GM19455 (cell line): ENCODE measurements around the gene FDX1.
A peak's percentile ranks its signal among the peaks of the same experiment; 100 is the strongest.

Source experiments
- ATAC-seq: cut with Tn5 transposase; IDR thresholded peaks from one replicate; pipeline ENCODE4 v1.9.1; 2021; ENCODE audit not compliant: unreplicated experiment

FDX1 gene

DNA sequence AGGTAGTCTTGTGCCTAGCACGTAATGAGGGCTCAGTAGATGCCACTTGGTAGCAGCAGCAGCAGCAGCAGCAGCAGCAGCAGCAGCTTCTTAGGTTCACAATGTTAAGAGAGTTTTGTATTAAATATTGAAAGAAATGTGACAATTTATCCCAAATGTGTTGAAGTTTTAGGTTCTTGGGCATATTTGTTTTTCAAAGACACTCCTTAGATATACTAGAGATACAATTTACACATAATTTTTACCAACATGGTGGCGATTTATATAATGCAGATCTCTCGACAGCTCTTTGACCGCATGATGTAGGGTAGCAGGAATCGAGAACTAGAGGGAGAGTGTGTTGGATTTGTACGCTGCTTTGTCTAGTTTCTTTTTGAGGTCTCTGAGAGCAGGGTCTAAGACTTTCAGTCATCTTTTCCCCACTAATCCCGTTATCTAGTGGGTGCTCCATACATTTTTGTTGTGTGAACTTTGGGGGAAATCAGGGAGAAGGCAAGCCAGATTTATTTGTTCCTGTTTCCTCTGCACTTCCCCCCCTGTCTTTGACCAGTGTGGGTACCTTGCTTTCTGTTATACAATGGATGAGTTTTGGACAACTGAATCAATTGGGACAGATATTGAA, 1.4 kb downstream of the FDX1 start:
- no peak for ATAC-seq

GRCh38 chr11:110431674-110432073, 1.9 kb downstream of the FDX1 start:
- ATAC-seq: no peak

- ATAC-seq: no peak
Observed at GRCh38 chr11:110432713-110433392, 3.1 kb downstream of the FDX1 start.

DNA sequence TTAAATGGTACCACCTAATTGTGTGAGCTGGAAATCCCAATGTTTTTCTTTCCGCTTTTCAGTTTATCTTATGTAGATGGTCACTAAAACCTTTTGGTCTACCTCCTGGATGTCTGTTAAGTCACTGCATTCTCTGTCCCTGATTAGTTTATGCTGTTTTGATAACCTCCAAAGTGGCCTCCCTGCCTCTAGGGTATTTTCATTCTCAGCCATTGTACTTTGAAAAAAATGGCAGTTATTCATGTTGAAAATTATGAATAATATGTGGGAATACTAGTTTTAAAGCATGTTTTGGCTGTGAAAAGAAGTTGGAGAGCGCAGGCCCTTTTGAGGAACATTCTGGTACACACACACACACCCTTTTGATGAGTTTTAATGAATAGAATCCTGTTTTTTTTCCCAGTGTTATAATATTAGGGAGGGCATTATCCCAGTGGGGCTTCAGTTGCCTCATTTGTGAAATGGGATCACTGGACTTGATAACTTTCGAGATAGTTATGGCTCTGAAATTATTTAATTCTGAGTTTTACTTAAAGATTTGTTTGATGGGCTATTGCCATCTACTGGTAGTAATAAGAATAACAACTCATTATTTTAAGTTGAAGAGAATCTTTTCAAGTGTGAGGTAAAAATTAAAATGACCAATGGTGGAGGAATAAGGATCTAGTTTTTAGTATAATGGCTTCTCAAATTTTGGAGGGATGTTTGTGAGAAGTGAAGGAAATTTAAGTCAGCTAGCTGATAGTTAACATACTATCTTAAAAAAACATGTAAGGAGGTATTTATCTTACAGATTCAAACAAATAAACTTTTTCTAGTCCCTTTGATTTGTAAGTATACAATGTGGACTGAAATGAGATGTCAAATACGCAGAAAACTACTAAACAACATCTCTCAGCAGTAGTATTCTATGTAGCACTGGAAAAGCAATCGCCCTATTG, 3.9 kb downstream of the FDX1 start:
- ATAC-seq: no peak

GRCh38 chr11:110434952-110435779, 5.4 kb downstream of the FDX1 start:
- ATAC-seq: no peak

GRCh38 chr11:110435780-110436717, 6.3 kb downstream of the FDX1 start:
- ATAC-seq: no peak

- no peak for ATAC-seq
Observed at GRCh38 chr11:110438017-110438416, 8.3 kb downstream of the FDX1 start.

- no peak for ATAC-seq
Observed at GRCh38 chr11:110445437-110445836, 15.7 kb downstream of the FDX1 start.

- no peak for ATAC-seq
Observed at GRCh38 chr11:110446061-110446460, 16.3 kb downstream of the FDX1 start.

- no peak for ATAC-seq
Observed at GRCh38 chr11:110446594-110446993, 16.8 kb downstream of the FDX1 start.

DNA sequence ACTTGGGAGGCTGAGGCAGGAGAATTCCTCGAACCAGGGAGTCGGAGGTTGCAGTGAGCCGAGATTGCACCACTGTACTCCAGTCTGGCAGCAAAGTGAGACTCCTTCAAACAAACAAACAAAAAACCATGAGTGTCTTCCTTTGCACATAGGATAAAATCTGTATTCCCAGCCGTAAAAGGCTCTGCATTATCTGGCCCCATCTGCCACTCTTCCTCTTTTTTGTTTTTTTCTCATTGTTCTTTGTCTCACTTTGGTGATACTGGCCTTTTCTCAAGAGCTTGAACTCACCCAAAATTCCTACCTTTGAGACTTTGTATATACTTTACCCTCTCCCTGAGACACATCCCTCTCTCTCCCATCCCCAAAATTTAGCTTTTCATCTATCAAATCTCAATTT, 17.6 kb downstream of the FDX1 start:
- no peak for ATAC-seq

DNA sequence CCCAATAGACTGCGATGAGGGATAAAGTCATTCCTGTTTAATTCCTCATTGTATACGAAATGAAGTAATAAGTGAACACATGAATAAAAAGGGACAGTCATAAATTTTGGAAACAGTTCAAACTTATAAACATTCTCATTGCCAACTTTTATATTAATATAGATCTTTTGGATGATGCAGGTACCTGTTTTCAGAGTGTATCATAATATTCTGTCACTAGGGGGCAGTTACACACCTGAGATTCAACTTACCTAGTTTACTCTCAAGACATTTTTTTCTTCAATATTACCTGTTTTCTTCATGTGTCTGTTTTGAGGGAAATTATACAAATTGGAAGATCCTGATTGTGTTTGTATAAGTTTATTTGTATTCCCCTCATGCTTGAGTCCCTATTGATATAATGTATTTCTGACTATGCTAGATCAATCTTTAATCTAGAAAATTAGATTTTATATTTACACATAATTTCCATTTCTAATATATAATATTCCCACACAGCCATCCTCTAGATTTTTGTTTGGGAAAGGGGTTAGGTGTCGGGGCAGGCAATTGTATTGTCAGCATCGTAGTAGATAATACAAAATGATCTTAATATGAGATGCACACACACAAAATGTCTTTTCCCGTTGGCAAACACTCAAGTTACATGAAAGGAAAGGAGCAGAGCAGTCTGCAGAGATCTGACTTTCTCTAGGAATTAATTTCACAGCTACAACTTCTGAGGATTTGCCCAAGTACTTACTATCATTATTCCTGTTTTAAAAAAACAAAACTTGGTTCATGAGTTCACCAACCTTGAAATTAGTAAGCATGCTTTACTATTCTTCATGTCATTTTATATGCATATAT, 18.4 kb downstream of the FDX1 start:
- ATAC-seq: no peak

DNA sequence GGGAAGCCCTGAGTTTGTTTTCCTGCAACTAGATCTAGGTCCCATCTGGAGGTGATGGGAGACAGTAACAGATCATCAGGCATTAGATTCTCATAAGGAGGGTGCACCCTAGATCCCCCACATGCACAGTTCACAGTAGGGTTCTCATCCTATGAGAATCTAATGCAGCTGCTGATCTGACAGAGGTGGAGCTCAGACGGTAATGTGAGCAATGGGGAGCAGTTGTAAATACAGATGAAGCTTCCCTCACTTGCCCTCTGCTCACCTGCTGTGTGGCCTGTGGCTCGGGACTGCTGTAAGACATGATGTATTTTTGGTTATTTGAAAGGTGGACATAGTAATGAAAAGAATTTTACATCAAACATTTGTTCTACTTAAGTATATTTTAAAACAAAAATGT, 20.5 kb downstream of the FDX1 start:
- ATAC-seq: no peak

DNA sequence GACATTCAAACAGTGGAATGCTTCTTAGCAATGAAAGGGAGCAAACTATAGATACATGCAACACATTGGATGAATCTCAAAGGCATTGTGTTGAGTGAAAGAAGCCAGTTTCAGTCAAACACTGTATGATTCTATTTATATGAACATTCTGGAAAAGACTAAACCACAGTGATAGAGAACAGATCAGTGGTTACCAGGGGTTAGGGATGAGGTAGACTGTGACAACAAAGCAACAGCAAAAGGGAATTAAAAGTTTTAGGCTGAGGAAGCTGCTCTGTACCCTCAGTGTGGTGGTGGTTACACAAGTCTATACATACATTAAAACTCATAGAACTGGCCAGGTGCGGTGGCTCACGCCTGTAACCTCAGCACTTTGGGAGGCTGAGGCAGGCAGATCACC, 23.0 kb downstream of the FDX1 start:
- ATAC-seq: no peak

- ATAC-seq: peak; percentile 88
Observed at GRCh38 chr11:110453684-110454354, 24.1 kb downstream of the FDX1 start.

DNA sequence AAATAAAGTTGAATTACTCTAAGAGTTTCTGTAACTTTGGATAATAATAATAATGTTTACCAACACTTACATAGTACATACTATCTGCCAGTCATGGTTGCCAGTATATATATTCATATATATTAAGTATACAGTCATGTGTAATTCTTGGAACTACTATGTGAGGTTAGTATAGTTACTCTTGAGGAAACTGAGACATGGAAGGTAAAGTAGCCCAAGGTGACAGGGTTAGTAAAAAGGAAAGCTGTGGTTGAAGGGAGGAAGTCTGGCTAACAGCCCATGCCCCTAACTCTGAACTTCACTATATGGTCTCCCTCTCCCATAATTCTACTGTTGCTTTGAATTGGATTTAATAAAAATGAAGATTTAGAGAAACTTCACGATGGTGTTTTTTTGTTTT, 24.9 kb downstream of the FDX1 start:
- ATAC-seq: no peak

- peak; percentile 46 for ATAC-seq
Observed at GRCh38 chr11:110455718-110456117, 26.0 kb downstream of the FDX1 start.

DNA sequence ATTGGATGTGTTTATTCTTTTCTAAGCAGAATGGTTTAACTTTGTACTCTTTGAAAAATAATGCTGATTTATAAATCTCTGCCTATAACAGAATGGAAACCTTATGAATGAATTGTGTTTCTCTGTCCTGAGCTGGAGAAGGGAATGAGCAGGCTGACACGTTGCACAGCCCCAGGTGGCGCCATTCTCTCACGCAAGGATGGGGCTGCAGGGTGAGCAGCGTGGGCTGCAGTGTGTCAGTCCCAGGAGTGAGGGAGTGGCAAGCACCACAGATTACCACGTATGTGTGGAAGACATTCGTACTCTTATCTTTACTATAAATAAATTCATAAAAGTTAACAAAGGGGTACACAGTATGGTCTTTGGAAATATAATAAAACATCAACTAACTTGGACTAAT, 33.4 kb downstream of the FDX1 start:
- no peak for ATAC-seq
